ENCODE results near the gene CUL7. TPM values are rescaled to one million over a fixed set of nuclear protein-coding genes. Genes with fewer than 3 reads are reported as not detected.

The CUL7 gene
- total and polyA plus RNA-seq, 9 of the 15 experiments (the other 6 are each of a cell fraction or from before 2014, with no cell fraction given), result 0.44 to 20.1 (median 8.6) TPM

GRCh38 chr6:43059168-43060033 lies 5.8 kb upstream of the CUL7 start, which contains the start of the genes KLC4 and MRPL2 (continued):
- no peak for TF ChIP-seq PRMT5 (CRISPR knock-in tag; IDR thresholded peaks at IDR 0.05)
- TF ChIP-seq BCLAF1 (IDR thresholded peaks at IDR 0.05; ENCODE audit: borderline replicate concordance in 1 of 2, control insufficient read depth in 1 of 2, low read depth in 2 of 2, low read length in 1 of 2), result no peak
- no peak for TF ChIP-seq GTF2A2 (tag; IDR thresholded peaks at IDR 0.05)
- no peak for TF ChIP-seq ID3 (CRISPR knock-in tag; IDR thresholded peaks at IDR 0.05)
- TF ChIP-seq ID3 (tag; IDR thresholded peaks at IDR 0.05), result no peak
- no peak for TF ChIP-seq ZNF707 (CRISPR knock-in tag; conservative IDR thresholded peaks at IDR 0.05)
- TF ChIP-seq CBX1 (IDR thresholded peaks at IDR 0.05; ENCODE audit: low read depth), result no peak
- no peak for TF ChIP-seq FOXA1 (IDR thresholded peaks at IDR 0.05; ENCODE audit: borderline replicate concordance)
- no peak for TF ChIP-seq HNRNPH1 (optimal IDR thresholded peaks at IDR 0.05; ENCODE audit: low read depth, low read length)
- TF ChIP-seq MYNN (IDR thresholded peaks at IDR 0.05), result 0 out of 2 replicates have a peak, but pooled peaks have one; percentile 30
- no peak for TF ChIP-seq MYNN (CRISPR knock-in tag; IDR thresholded peaks at IDR 0.05)
- TF ChIP-seq ZBTB9 (CRISPR knock-in tag; IDR thresholded peaks at IDR 0.05), result no peak
- no peak for TF ChIP-seq TGIF2 (CRISPR knock-in tag; IDR thresholded peaks at IDR 0.05)
- no peak for TF ChIP-seq PRPF4 (IDR thresholded peaks at IDR 0.05; ENCODE audit: insufficient read depth, low read depth, low read length, poor library complexity, severe bottlenecking)
- TF ChIP-seq GATA2 (CRISPR knock-in tag; IDR thresholded peaks at IDR 0.05), result no peak
- TF ChIP-seq HOMEZ (CRISPR knock-in tag; IDR thresholded peaks at IDR 0.05), result no peak
- no peak; the same call in 1 of the 2 replicates for TF ChIP-seq ZNF384 (IDR thresholded peaks at IDR 0.05; ENCODE audit: low read depth, low read length)
- no peak for TF ChIP-seq MXD1 (CRISPR knock-in tag; IDR thresholded peaks at IDR 0.05; ENCODE audit: borderline replicate concordance, poor library complexity, severe bottlenecking)
- no peak for TF ChIP-seq ZSCAN32 (CRISPR knock-in tag; IDR thresholded peaks at IDR 0.05)
